GM23338 (cell line): Measurements from ENCODE around the gene GDF7. TPM values are rescaled to one million over a fixed set of nuclear protein-coding genes. Genes with fewer than 3 reads are reported as not detected.

Experiments
- ATAC-seq: fragments of 200-7000 bp; cut with Tn5 transposase; 3 replicates; pipeline ENCODE4 v1.9.1; 2020
- DNase-seq: peaks from one replicate; pipeline ENCODE4 v3.0.0-alpha.2; 2015; ENCODE audit warnings: low spot score
- H2AFZ ChIP-seq: fragments of 200-600 bp; sonication (generic); 2 replicates; pipeline ENCODE4 v1.8.0; 2016; ENCODE audit warnings: antibody characterized with exemption, mild to moderate bottlenecking, moderate library complexity
- H3F3A ChIP-seq: fragments of 200-600 bp; sonication (generic); replicated peaks from 2 replicates; pipeline ENCODE4 v1.8.0; 2017; ENCODE audit warnings: antibody characterized with exemption, mixed run types, low read depth
- H3K27ac ChIP-seq: fragments of 200-600 bp; sonication (generic); 2 replicates; pipeline ENCODE4 v1.6.1; 2016; ENCODE audit warnings: low read depth
- H3K27me3 ChIP-seq: fragments of 200-600 bp; sonication (generic); 2 replicates; pipeline ENCODE4 v1.8.0; 2016; ENCODE audit warnings: mild to moderate bottlenecking, mixed run types, moderate library complexity; ENCODE audit not compliant: insufficient read depth
- H3K36me3 ChIP-seq: fragments of 200-600 bp; sonication (generic); 2 replicates; pipeline ENCODE4 v1.8.0; 2016; ENCODE audit warnings: mild to moderate bottlenecking; ENCODE audit not compliant: insufficient read depth
- H3K4me1 ChIP-seq: fragments of 200-600 bp; sonication (generic); 2 replicates; pipeline ENCODE4 v1.8.0; 2016; ENCODE audit warnings: mild to moderate bottlenecking, moderate library complexity; ENCODE audit not compliant: insufficient read depth
- H3K4me2 ChIP-seq: fragments of 200-600 bp; sonication (generic); 2 replicates; pipeline ENCODE4 v1.7.1; 2017; ENCODE audit warnings: mixed run types
- H3K4me3 ChIP-seq: fragments of 200-600 bp; sonication (generic); 2 replicates; pipeline ENCODE4 v1.6.1; 2016; ENCODE audit warnings: mixed run types
- H3K79me2 ChIP-seq: fragments of 200-600 bp; sonication (generic); replicated peaks from 2 replicates; pipeline ENCODE4 v1.8.0; 2017; ENCODE audit warnings: mild to moderate bottlenecking; ENCODE audit not compliant: insufficient read depth
- H3K9me2 ChIP-seq: fragments of 200-600 bp; sonication (generic); 2 replicates; pipeline ENCODE4 v1.8.0; 2017; ENCODE audit not compliant: insufficient read depth
- H4K20me1 ChIP-seq: fragments of 200-600 bp; sonication (generic); replicated peaks from 2 replicates; pipeline ENCODE4 v1.8.0; 2017; ENCODE audit warnings: mild to moderate bottlenecking; ENCODE audit not compliant: insufficient read depth
- H3K27ac Mint-ChIP-seq: 2 replicates; pipeline ENCODE4 v1.8.0; 2020; ENCODE audit warnings: inconsistent platforms, mild to moderate bottlenecking, moderate library complexity, mixed read lengths
- H3K27me3 Mint-ChIP-seq: 3 replicates; pipeline ENCODE4 v1.8.0; 2022; ENCODE audit warnings: low read depth, mild to moderate bottlenecking, moderate library complexity, mixed read lengths, inconsistent platforms; ENCODE audit not compliant: insufficient read depth, poor library complexity
- H3K36me3 Mint-ChIP-seq: 3 replicates; pipeline ENCODE4 v1.8.0; 2021; ENCODE audit warnings: low read depth, mild to moderate bottlenecking, inconsistent platforms, moderate library complexity, mixed read lengths
- H3K4me1 Mint-ChIP-seq: 3 replicates; pipeline ENCODE4 v1.8.0; 2020; ENCODE audit warnings: mild to moderate bottlenecking, inconsistent platforms, mixed read lengths
- H3K4me3 Mint-ChIP-seq: 3 replicates; pipeline ENCODE4 v1.8.0; 2021; ENCODE audit warnings: moderate library complexity, mild to moderate bottlenecking, inconsistent platforms, mixed read lengths
- H3K9me3 Mint-ChIP-seq: 3 replicates; pipeline ENCODE4 v1.8.0; 2020; ENCODE audit warnings: moderate library complexity, mild to moderate bottlenecking, inconsistent platforms, mixed read lengths
- CREB1 ChIP-seq: fragments of 250-450 bp; sonication (Bioruptor Pico); IDR thresholded peaks from 2 replicates; pipeline ENCODE4 v1.5.0; 2020; ENCODE audit warnings: low read depth, mild to moderate bottlenecking, moderate library complexity
- CTCF ChIP-seq, 2 experiments: fragments of 200-600 bp in 1 of 2; sonication (generic) in 1 of 2; conservative IDR thresholded peaks; 2 replicates each; pipeline versions ENCODE4 v1.5.1 to v1.6.1; 2016 to 2017; ENCODE audit warnings: antibody characterized with exemption in 2 of 2, low read depth in 2 of 2, mild to moderate bottlenecking in 2 of 2, moderate library complexity in 1 of 2
- EZH2 ChIP-seq: fragments of 200-600 bp; sonication (generic); IDR thresholded peaks from one replicate; pipeline ENCODE4 v1.8.0; 2017; ENCODE audit warnings: antibody characterized with exemption, mild to moderate bottlenecking, low read depth; ENCODE audit not compliant: unreplicated experiment
- EZH2phosphoT487 ChIP-seq: fragments of 200-600 bp; sonication (generic); IDR thresholded peaks from one replicate; pipeline ENCODE4 v1.8.1; 2018; ENCODE audit warnings: antibody characterized with exemption; ENCODE audit not compliant: unreplicated experiment
- NANOG ChIP-seq: IDR thresholded peaks from 2 replicates; pipeline ENCODE4 v1.6.1; 2016; ENCODE audit warnings: antibody characterized with exemption, borderline replicate concordance
- POLR2AphosphoS5 ChIP-seq: IDR thresholded peaks from 2 replicates; pipeline ENCODE4 v1.6.1; 2016; ENCODE audit warnings: antibody characterized with exemption, low read depth
- REST ChIP-seq: IDR thresholded peaks from one replicate; pipeline ENCODE4 v1.6.1; 2018; ENCODE audit warnings: antibody characterized with exemption; ENCODE audit not compliant: unreplicated experiment
- STAT1 ChIP-seq: IDR thresholded peaks from one replicate; pipeline ENCODE4 v1.6.1; 2016; ENCODE audit warnings: antibody characterized with exemption; ENCODE audit not compliant: unreplicated experiment
- ZNF114 ChIP-seq: fragments of 250-450 bp; sonication (Bioruptor Pico); IDR thresholded peaks from 2 replicates; pipeline ENCODE4 v1.5.0; 2020; ENCODE audit warnings: mild to moderate bottlenecking, moderate library complexity
- ZNF331 ChIP-seq: fragments of 250-450 bp; sonication (Bioruptor Pico); IDR thresholded peaks from 2 replicates; pipeline ENCODE4 v1.5.0; 2020; ENCODE audit warnings: low read depth, mild to moderate bottlenecking, moderate library complexity
- ZNF462 ChIP-seq: fragments of 250-450 bp; sonication (Bioruptor Pico); IDR thresholded peaks from 2 replicates; pipeline ENCODE4 v1.5.0; 2020; ENCODE audit warnings: mild to moderate bottlenecking, moderate library complexity
- polyA plus RNA-seq: library from polyadenylated mRNA; unstranded; fragments of >200 nt; fragmentation: Nextera tagmentation; extraction: Ambion mirVana; gene quantifications from 2 replicates; pipeline ENCODE4 v1.2.1, GENCODE V29; 2016
- total RNA-seq: library from RNA; depleted of rRNA; stranded (reverse); fragments of >200 nt; shearing (Covaris generic); gene quantifications from 2 replicates; pipeline ENCODE4 v1.2.3, GENCODE V29; 2014

The GDF7 gene
- total and polyA plus RNA-seq, 2 experiments from 2014 or later: 0.19 to 0.52 TPM

- no peak for TF ChIP-seq CTCF (conservative IDR thresholded peaks at IDR 0.05; ENCODE audit: low read depth in 2 of 2)
- TF ChIP-seq POLR2AphosphoS5: no peak
- TF ChIP-seq EZH2phosphoT487: no peak
- no peak for TF ChIP-seq NANOG
- no peak for TF ChIP-seq ZNF331 (CRISPR knock-in tag)
- TF ChIP-seq CREB1 (CRISPR knock-in tag): no peak
These were observed 14.8 kb upstream of the GDF7 start (continued) for GRCh38 chr2:20652141-20652540.

GRCh38 chr2:20652673-20653575 is 14.0 kb upstream of the GDF7 start:
- Histone ChIP-seq H3K27ac (no peak overlapping the region), H3F3A (no peaks in the 10 kb centered on the region), H3K4me1 (peaks cover 21% of the 10 kb centered on the region), H3K4me2 (no peak overlapping the region), H3K27me3 (peaks cover 10% of the 10 kb centered on the region; the same call in 1 of the 2 replicates), H2AFZ (no peak overlapping the region), H4K20me1 (no peaks in the 10 kb centered on the region), H3K36me3 (no peaks in the 10 kb centered on the region), H3K4me3 (no peak overlapping the region), H3K9me2 (no peaks in the 10 kb centered on the region), H3K79me2 (no peaks in the 10 kb centered on the region)
- no peak for ATAC-seq
- Mint-ChIP-seq H3K36me3 (no peaks in the 10 kb centered on the region; the same call in 2 of the 3 replicates), H3K4me1 (peaks cover 32% of the 10 kb centered on the region), H3K9me3 (no peaks in the 10 kb centered on the region; the same call in 2 of the 3 replicates), H3K27me3 (peaks cover 9% of the 10 kb centered on the region), H3K27ac (no peak overlapping the region), H3K4me3 (no peak overlapping the region)
- DNase-seq: no peak
- TF ChIP-seq CREB1 (CRISPR knock-in tag) (no peak), ZNF114 (CRISPR knock-in tag) (no peak), STAT1 (no peak), REST (no peak), NANOG (no peak), ZNF462 (CRISPR knock-in tag) (no peak), EZH2phosphoT487 (no peak), EZH2 (no peak)
